ENCODE measurements around the gene WFIKKN2.
A peak's percentile ranks its signal among the peaks of the same experiment; 100 is the strongest.
"Not testable (repeated sequence)": the region's sequence is repeated elsewhere in the genome, so short reads cannot be mapped to it uniquely, and the experiment has no call there.

The WFIKKN2 gene

DNA sequence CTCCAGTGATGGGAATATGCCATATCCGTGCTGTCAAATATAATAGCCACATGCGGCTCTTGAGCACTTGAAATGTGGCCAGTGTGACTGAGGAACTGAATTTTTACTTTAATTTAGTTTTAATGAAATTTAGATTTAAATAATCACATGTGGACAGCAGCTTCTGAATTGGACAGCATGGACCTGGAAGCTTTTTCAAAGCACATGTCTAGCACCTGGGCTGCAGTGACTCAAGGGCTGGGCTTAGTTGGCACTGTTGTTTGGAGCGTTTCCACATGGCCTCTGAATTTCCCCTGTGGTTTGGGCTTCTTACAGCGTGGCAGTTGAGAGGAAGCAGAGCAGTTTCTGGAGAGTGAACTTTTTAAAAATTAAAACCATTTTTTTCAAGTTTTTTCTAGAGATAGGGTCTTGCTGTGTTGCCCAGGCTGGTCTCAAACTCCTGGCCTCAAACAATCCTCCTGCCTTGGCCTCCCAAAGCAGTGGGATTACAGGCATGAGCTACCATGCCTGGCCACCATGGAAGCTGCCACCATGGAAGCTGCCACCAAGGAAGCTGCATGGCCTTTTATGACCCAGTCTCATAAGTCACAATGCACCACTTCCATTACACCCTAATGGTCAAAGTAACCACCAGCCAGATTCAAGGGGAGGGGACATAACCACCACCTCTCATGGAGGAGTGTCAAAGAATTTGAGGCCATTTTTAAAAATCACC is 37.5 kb downstream of the WFIKKN2 start:
- no peaks in the 10 kb centered on the region for H3K79me2 ChIP-seq
- H3K36me3 ChIP-seq (ENCODE audit: control insufficient read depth, insufficient read depth, low read length): no peaks in the 10 kb centered on the region
- H3K9ac ChIP-seq: no peak overlapping the region
- no peak overlapping the region for H3K4me2 ChIP-seq (ENCODE audit: low read length)
- no peak overlapping the region for H3K4me3 ChIP-seq (ENCODE audit: low read depth, low read length)
- peak overlapping the region; percentile 1 for H2AFZ ChIP-seq
- peaks cover 30% of the 10 kb centered on the region for H3K4me1 ChIP-seq
- H3K27me3 ChIP-seq (ENCODE audit: control insufficient read depth, insufficient read depth, low read length): no peaks in the 10 kb centered on the region
- no peaks in the 10 kb centered on the region for H3K9me3 ChIP-seq (ENCODE audit: control insufficient read depth, low read length)
- TF ChIP-seq, protein P1, sequence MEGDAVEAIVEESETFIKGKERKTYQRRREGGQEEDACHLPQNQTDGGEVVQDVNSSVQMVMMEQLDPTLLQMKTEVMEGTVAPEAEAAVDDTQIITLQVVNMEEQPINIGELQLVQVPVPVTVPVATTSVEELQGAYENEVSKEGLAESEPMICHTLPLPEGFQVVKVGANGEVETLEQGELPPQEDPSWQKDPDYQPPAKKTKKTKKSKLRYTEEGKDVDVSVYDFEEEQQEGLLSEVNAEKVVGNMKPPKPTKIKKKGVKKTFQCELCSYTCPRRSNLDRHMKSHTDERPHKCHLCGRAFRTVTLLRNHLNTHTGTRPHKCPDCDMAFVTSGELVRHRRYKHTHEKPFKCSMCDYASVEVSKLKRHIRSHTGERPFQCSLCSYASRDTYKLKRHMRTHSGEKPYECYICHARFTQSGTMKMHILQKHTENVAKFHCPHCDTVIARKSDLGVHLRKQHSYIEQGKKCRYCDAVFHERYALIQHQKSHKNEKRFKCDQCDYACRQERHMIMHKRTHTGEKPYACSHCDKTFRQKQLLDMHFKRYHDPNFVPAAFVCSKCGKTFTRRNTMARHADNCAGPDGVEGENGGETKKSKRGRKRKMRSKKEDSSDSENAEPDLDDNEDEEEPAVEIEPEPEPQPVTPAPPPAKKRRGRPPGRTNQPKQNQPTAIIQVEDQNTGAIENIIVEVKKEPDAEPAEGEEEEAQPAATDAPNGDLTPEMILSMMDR (IDR thresholded peaks at IDR 0.05): no peak
- no peak overlapping the region for H3K27ac ChIP-seq

DNA sequence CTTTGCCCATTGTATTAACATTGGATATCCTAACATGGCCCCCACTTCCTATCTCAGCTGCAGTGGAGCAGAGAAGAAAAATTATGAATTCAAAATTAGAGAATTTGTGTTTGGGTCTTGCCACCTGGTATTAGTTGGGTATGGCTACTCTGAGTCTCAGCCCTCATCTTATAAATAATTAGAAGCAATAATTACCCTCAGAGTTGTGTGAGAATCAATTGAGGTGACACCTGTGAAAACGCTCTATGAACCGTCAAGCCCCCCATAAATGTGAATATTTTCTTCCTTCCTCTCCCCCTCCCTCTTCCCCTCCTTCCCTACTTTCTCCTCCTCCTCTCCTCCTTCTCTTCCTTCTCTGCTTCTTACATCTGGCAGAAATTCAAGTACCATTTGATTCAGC is 39.7 kb downstream of the WFIKKN2 start:
- H3K27ac ChIP-seq: no peak overlapping the region
- no peak overlapping the region for H2AFZ ChIP-seq
- H3K4me2 ChIP-seq (ENCODE audit: low read length): no peak overlapping the region
- H3K9ac ChIP-seq: no peak overlapping the region
- no peak overlapping the region for H3K4me3 ChIP-seq (ENCODE audit: low read depth, low read length)
- peaks cover 21% of the 10 kb centered on the region for H3K4me1 ChIP-seq
- no peaks in the 10 kb centered on the region for H3K79me2 ChIP-seq
- no peaks in the 10 kb centered on the region for H3K36me3 ChIP-seq (ENCODE audit: control insufficient read depth, insufficient read depth, low read length)
- TF ChIP-seq, protein P1 (IDR thresholded peaks at IDR 0.05): no peak
- H3K27me3 ChIP-seq (ENCODE audit: control insufficient read depth, insufficient read depth, low read length): no peaks in the 10 kb centered on the region
- no peaks in the 10 kb centered on the region for H3K9me3 ChIP-seq (ENCODE audit: control insufficient read depth, low read length)

DNA sequence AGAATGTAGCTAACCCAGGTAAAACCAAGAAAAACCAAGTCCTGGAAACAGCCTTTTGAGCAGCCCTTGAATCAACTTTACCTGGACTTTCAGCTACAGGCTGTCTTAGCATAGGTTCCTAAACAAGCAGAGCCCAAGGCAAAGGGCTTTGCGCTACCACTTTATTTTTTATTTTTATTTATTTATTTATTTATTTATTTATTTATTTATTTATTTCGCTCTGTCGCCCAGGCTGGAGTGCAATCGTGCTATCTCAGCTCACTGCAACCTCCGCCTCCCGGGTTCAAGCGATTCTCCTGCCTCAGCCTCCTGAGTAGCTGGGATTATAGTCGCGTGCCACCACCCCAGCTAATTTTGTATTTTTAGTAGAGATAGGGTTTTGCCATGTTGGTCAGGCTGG is 41.7 kb downstream of the WFIKKN2 start:
- not testable (repeated sequence) for H3K4me2 ChIP-seq (ENCODE audit: low read length); H3K36me3 ChIP-seq (ENCODE audit: control insufficient read depth, insufficient read depth, low read length); H3K79me2 ChIP-seq; H3K4me3 ChIP-seq (ENCODE audit: low read depth, low read length); H3K27me3 ChIP-seq (ENCODE audit: control insufficient read depth, insufficient read depth, low read length); H3K9ac ChIP-seq; H3K27ac ChIP-seq; H2AFZ ChIP-seq; H3K9me3 ChIP-seq (ENCODE audit: control insufficient read depth, low read length)
- H3K4me1 ChIP-seq: peaks cover 11% of the 10 kb centered on the region

DNA sequence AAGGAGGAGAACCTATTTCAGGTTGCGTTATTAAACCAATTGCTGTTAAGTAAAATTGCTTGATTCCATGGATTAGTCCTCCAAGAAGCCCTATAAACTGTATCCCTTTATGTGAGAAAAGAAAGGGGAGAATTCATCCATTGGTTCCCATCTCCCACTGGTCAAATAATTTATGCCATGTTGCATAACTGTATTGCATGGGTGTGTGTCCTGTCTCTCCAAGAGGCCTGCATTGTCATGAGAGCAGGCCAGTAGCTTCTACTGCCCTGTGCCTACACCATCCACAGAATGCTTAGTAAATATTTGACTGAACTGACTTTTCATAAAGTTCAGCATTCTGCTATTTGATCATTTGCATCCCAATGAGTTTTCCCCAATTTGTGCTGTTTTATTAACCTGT is 42.5 kb downstream of the WFIKKN2 start:
- TF ChIP-seq, protein P1 (IDR thresholded peaks at IDR 0.05): no peak
- no peaks in the 10 kb centered on the region for H3K9me3 ChIP-seq (ENCODE audit: control insufficient read depth, low read length)
- H3K4me1 ChIP-seq: peaks cover 4% of the 10 kb centered on the region
- no peaks in the 10 kb centered on the region for H3K36me3 ChIP-seq (ENCODE audit: control insufficient read depth, insufficient read depth, low read length)
- H3K27ac ChIP-seq: no peak overlapping the region
- H3K4me3 ChIP-seq (ENCODE audit: low read depth, low read length): no peak overlapping the region
- no peaks in the 10 kb centered on the region for H3K79me2 ChIP-seq
- no peak overlapping the region for H3K9ac ChIP-seq
- no peak overlapping the region for H3K4me2 ChIP-seq (ENCODE audit: low read length)
- no peaks in the 10 kb centered on the region for H3K27me3 ChIP-seq (ENCODE audit: control insufficient read depth, insufficient read depth, low read length)
- H2AFZ ChIP-seq: no peak overlapping the region

DNA sequence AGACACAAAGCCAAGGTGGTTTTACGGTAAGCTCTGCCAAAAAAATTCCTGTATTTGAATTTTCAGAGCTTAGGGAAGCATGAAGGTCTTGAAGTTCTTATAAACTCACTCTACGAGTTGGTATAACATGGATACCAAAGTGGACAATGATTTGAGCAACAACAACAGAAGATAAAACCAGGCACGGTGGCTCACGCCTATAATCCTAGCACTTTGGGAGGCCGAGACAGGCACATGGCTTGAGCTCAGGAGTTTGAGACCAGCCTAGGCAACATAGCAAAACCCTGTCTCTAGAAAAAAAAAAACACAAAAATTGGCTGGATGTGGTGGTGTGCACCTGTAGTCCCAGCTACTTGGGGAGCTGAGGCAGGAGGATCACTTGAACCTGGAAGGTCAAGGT is 43.7 kb downstream of the WFIKKN2 start:
- Histone ChIP-seq H3K4me3 (ENCODE audit: low read depth, low read length) (no peak overlapping the region), H3K27me3 (ENCODE audit: control insufficient read depth, insufficient read depth, low read length) (no peaks in the 10 kb centered on the region), H3K27ac (no peak overlapping the region), H3K9ac (no peak overlapping the region), H3K4me2 (ENCODE audit: low read length) (no peak overlapping the region), H3K79me2 (no peaks in the 10 kb centered on the region), H2AFZ (no peak overlapping the region), H3K4me1 (peaks cover 6% of the 10 kb centered on the region), H3K36me3 (ENCODE audit: control insufficient read depth, insufficient read depth, low read length) (no peaks in the 10 kb centered on the region), H3K9me3 (ENCODE audit: control insufficient read depth, low read length) (no peaks in the 10 kb centered on the region)
- TF ChIP-seq, protein P1 (IDR thresholded peaks at IDR 0.05): no peak
